Pancreas (tissue), 10 donors: ENCODE data around the gene PTGFRN. TPM values are rescaled to one million over a fixed set of nuclear protein-coding genes. Genes with fewer than 3 reads are reported as not detected.
A peak's percentile ranks its signal among the peaks of the same experiment; 100 is the strongest.

ENCODE experiments used
- ATAC-seq, 4 donors: fragments of 200-7000 bp; cut with Tn5 transposase; one replicate each; pipeline versions ENCODE4 v1.8.0 to v1.9.1; 2020; ENCODE audit warnings: mild to moderate bottlenecking in 4 of 4, moderate library complexity in 4 of 4
- DNase-seq, 6 donors: peaks; one replicate each; pipeline ENCODE4 v3.0.0-alpha.2; 2020
- FAIRE-seq: peaks from 2 replicates; lab custom pipeline; 2012; peaks lifted over from hg19 to GRCh38; lab: Jason Lieb, UNC
- H3K27ac ChIP-seq, 4 donors: fragments of 200-600 bp; sonication (generic); 1 replicate in 3 of 4; 2 replicates in 1 of 4; pipeline versions ENCODE4 v1.5.0 to v1.8.0; 2020
- H3K27me3 ChIP-seq, 4 donors: fragments of 200-600 bp; one replicate each; pipeline ENCODE4 v1.8.0; 2021
- H3K36me3 ChIP-seq, 3 donors: fragments of 200-600 bp; sonication (generic) in 1 of 3; one replicate each; pipeline versions ENCODE4 v1.5.0 to v1.8.0; 2020 to 2021
- H3K4me1 ChIP-seq, 3 donors: fragments of 200-600 bp; one replicate each; pipeline ENCODE4 v1.8.0; 2021
- H3K4me3 ChIP-seq, 4 donors: fragments of 200-600 bp; sonication (generic) in 2 of 4; one replicate each; pipeline versions ENCODE4 v1.5.0 to v1.8.0; 2020 to 2021
- H3K9me3 ChIP-seq, 4 donors: fragments of 200-600 bp; one replicate each; pipeline ENCODE4 v1.8.0; 2021
- WGBS, 2 donors: extraction: QIAGEN DNeasy Blood & Tissue Kit; methylation state at CpG; one replicate each; pipeline ENCODE4 v1.1.7; 2013; 5-methylcytosine and 5-hydroxymethylcytosine counted together
- intact Hi-C, 3 donors: fragments of 100-400 bp; cut with DNase I; formaldehyde crosslinking; loops; one replicate each; pipeline versions ENCODE4 v1.11.1 to v1.14.2; 2022
- polyA plus RNA-seq, 2 donors: library from polyadenylated mRNA; stranded (reverse); fragments of 200-250 nt; gene quantifications; one replicate each; pipeline ENCODE4 v1.2.3, GENCODE V29; 2013
- total RNA-seq, 6 donors: library from RNA; stranded (reverse); fragmentation: NEBNext Ultra II Directional in 4 of 6; extraction: Animal tissue kit (Norgen Biotek cat#: 25700) in 4 of 6; gene quantifications; one replicate each; pipeline versions ENCODE4 v1.2.1 to v1.2.4, GENCODE V29; 2021 to 2023
- TF ChIP-seq, protein P1 (sequence below), 4 donors: fragments of 200-600 bp; sonication (generic) in 3 of 4; IDR thresholded peaks; one replicate each; pipeline versions ENCODE4 v1.5.0 to v1.8.0; 2021; ENCODE audit warnings: antibody characterized with exemption in 4 of 4
- donor health status: healthy with polysubstance abuse.
- donor health status: DM: no; HTN: no; CAD: no; lungs with moderate emphysema.
- donor health status: DM: no; HTN: no; CAD: no.
- donor health status: control.
- donor health status: control.
- donor health status: Bipolar disorder and iron deficiency.
- donor health status: DM: yes; HTN: yes; CAD: no.
- donor health status: DM: no; HTN: no; CAD: no.
- donor health status: DM: no; HTN: no; CAD: no.
- donor health status: DM: yes; HTN: yes; CAD: no.

PTGFRN gene
- total and polyA plus RNA-seq, 8 donors: 9.9 to 62.0 (median 21.3) TPM

GRCh38 chr1:116948046-116948445 is 38.3 kb downstream of the PTGFRN start:
- FAIRE-seq: no peak

DNA sequence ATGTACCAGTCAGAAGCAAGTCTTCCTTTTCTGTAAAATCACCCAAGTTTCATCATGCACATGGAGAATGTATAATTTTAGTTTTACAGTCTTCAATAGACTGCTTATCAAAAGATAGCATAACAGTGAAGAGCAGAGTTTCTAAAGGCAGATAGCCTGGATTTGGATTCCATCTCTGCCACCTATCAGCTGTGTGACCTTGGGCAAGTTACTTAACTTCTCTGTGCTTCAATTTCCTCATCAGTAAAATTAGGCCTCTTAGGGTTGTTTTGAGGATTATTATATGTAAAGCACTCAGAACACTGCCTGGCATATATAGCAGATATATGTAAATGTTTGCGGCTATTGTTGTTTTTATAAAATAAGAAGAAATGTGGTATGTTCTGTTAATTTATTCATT is 38.9 kb downstream of the PTGFRN start:
- Histone ChIP-seq H3K27me3 (no peaks in the 10 kb centered on the region), H3K36me3 (peaks cover 0 to 31% (median 5%) of the 10 kb centered on the region in 3 donors), H3K9me3 (no peaks in the 10 kb centered on the region), H3K4me3 (no peak overlapping the region), H3K4me1 (no peaks in the 10 kb centered on the region), H3K27ac (no peak overlapping the region)
- TF ChIP-seq, protein P1, sequence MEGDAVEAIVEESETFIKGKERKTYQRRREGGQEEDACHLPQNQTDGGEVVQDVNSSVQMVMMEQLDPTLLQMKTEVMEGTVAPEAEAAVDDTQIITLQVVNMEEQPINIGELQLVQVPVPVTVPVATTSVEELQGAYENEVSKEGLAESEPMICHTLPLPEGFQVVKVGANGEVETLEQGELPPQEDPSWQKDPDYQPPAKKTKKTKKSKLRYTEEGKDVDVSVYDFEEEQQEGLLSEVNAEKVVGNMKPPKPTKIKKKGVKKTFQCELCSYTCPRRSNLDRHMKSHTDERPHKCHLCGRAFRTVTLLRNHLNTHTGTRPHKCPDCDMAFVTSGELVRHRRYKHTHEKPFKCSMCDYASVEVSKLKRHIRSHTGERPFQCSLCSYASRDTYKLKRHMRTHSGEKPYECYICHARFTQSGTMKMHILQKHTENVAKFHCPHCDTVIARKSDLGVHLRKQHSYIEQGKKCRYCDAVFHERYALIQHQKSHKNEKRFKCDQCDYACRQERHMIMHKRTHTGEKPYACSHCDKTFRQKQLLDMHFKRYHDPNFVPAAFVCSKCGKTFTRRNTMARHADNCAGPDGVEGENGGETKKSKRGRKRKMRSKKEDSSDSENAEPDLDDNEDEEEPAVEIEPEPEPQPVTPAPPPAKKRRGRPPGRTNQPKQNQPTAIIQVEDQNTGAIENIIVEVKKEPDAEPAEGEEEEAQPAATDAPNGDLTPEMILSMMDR (IDR thresholded peaks at IDR 0.05): no peak
- DNase-seq (no peak), ATAC-seq (no peak), FAIRE-seq (no peak)
- whole genome bisulfite sequencing, 2 donors: 93 to 94% methylated on average over 1 of the region's 1 CpG
- intact Hi-C loops: no loop called here

More at GRCh38 chr1:116948046-116948445, 38.3 kb downstream of the PTGFRN start:
- ATAC-seq (no peak), DNase-seq (no peak)
- 89 to 92% methylated on average over 5 of the region's 5 CpGs for WGBS, 2 donors
- TF ChIP-seq, protein P1 (IDR thresholded peaks at IDR 0.05): no peak
- intact Hi-C loops: no loop called here
- Histone ChIP-seq H3K27ac (no peak overlapping the region), H3K27me3 (no peaks in the 10 kb centered on the region), H3K4me3 (no peak overlapping the region), H3K4me1 (no peaks in the 10 kb centered on the region), H3K36me3 (peaks cover 0 to 31% (median 5%) of the 10 kb centered on the region in 3 donors), H3K9me3 (no peaks in the 10 kb centered on the region)

- TF ChIP-seq, protein P1 (IDR thresholded peaks at IDR 0.05): no peak
- intact Hi-C loops: no loop called here
- H3K27ac ChIP-seq: no peak overlapping the region
- whole genome bisulfite sequencing, 2 donors: 87 to 94% methylated on average over 21 of the region's 21 CpGs
- H3K27me3 ChIP-seq: no peaks in the 10 kb centered on the region
- no peaks in the 10 kb centered on the region for H3K4me1 ChIP-seq
- no peak for FAIRE-seq
- no peak overlapping the region for H3K4me3 ChIP-seq
- H3K36me3 ChIP-seq: peaks cover 0 to 29% (median 5%) of the 10 kb centered on the region in 3 donors
- DNase-seq: no peak
- no peak for ATAC-seq
- H3K9me3 ChIP-seq: no peaks in the 10 kb centered on the region
These were observed 39.7 kb downstream of the PTGFRN start for GRCh38 chr1:116949213-116949985.

DNA sequence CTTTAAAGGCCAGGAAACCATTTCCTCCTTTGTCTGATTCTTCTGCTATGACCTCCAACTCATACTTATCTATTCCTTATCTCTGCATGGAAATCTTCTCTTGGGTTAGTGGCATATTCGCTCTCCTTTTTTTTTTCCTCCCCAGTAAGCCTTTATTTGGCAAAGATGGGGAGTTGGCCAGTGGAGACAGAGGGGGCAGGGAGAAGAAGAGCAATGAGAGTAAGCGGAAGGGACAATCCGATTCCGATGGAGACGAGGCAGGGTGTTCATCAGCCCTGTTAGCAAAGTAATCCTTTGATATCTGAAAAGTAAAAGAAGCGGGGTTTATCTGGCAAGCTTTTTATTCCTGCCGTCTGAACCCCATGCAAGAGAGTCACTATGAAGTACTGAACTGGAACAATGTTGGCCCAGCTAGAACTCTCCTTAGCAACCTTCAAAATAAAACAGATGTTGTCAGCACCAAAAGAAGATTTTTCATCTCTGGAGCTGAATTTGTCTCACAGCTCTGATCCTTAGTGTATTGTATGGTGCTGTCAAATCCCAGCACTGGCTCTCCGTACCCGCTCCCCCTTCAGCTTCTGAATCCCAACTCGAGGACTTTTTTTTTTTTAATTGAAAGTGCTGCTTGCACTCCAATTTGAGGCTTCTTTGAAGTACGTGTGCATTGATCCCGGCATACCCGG is 40.9 kb downstream of the PTGFRN start:
- FAIRE-seq (no peak), ATAC-seq (peak in 2 of 4 donors; percentile 42 to 44), DNase-seq (no peak)
- no peak overlapping the region for H3K4me3 ChIP-seq
- no peaks in the 10 kb centered on the region for H3K9me3 ChIP-seq
- WGBS, 2 donors: 79 to 81% methylated on average over 13 of the region's 13 CpGs
- H3K27ac ChIP-seq: no peak overlapping the region
- intact Hi-C loops: no loop called here
- no peaks in the 10 kb centered on the region for H3K4me1 ChIP-seq
- H3K27me3 ChIP-seq: no peaks in the 10 kb centered on the region
- peaks cover 0 to 20% (median 5%) of the 10 kb centered on the region in 3 donors for H3K36me3 ChIP-seq
- TF ChIP-seq, protein P1 (IDR thresholded peaks at IDR 0.05): no peak
